GM21786 (cell line): ENCODE measurements around the gene SRSF2.
"Not testable (repeated sequence)": the region's sequence is repeated elsewhere in the genome, so short reads cannot be mapped to it uniquely, and the experiment has no call there.

Experiments
- ATAC-seq: cut with Tn5 transposase; IDR thresholded peaks from one replicate; pipeline ENCODE4 v1.9.1; 2021; ENCODE audit not compliant: unreplicated experiment

The SRSF2 gene

GRCh38 chr17:76702076-76702475, 35.1 kb downstream of the SRSF2 start:
- ATAC-seq: no peak

GRCh38 chr17:76701471-76701967, 35.6 kb downstream of the SRSF2 start:
- no peak for ATAC-seq

- no peak for ATAC-seq
Measured at GRCh38 chr17:76700617-76701470, 36.3 kb downstream of the SRSF2 start.

- ATAC-seq: no peak
Measured at GRCh38 chr17:76700270-76700616, 36.9 kb downstream of the SRSF2 start.

- ATAC-seq: not testable (repeated sequence)
Measured at GRCh38 chr17:76698466-76698977, 38.6 kb downstream of the SRSF2 start.

- no peak for ATAC-seq
Measured at GRCh38 chr17:76697702-76698465, 39.2 kb downstream of the SRSF2 start.

- ATAC-seq: peak; percentile 60
Measured at GRCh38 chr17:76696763-76697701, 40.1 kb downstream of the SRSF2 start.

- ATAC-seq: no peak
Measured at GRCh38 chr17:76695059-76695831, 41.9 kb downstream of the SRSF2 start.

- ATAC-seq: no peak
Measured at GRCh38 chr17:76691379-76692191, 45.5 kb downstream of the SRSF2 start.

GRCh38 chr17:76690596-76691280, 46.4 kb downstream of the SRSF2 start:
- no peak for ATAC-seq

GRCh38 chr17:76689859-76690258, 47.3 kb downstream of the SRSF2 start:
- ATAC-seq: no peak

GRCh38 chr17:76688165-76688622, 48.9 kb downstream of the SRSF2 start:
- no peak for ATAC-seq

- no peak for ATAC-seq
Measured at GRCh38 chr17:76687298-76688164, 49.6 kb downstream of the SRSF2 start.

GRCh38 chr17:76686538-76687297, 50.4 kb downstream of the SRSF2 start:
- ATAC-seq: no peak

GRCh38 chr17:76685846-76686245, 51.3 kb downstream of the SRSF2 start:
- no peak for ATAC-seq

- no peak for ATAC-seq
Measured at GRCh38 chr17:76685366-76685765, 51.8 kb downstream of the SRSF2 start.

- ATAC-seq: no peak
Measured at GRCh38 chr17:76684756-76685155, 52.4 kb downstream of the SRSF2 start.
